HG03460 (cell line): ENCODE measurements around the gene MICB.
A peak's percentile ranks its signal among the peaks of the same experiment; 100 is the strongest.

Experiments used
- ATAC-seq: cut with Tn5 transposase; IDR thresholded peaks from one replicate; pipeline ENCODE4 v1.9.1; 2021; ENCODE audit not compliant: unreplicated experiment

Gene MICB

GRCh38 chr6:31559606-31559957 is 61.6 kb downstream of the MICB start:
- no peak for ATAC-seq

- peak; percentile 70 for ATAC-seq
These were observed 62.2 kb downstream of the MICB start for GRCh38 chr6:31559958-31560696.

- no peak for ATAC-seq
These were observed 62.7 kb downstream of the MICB start for GRCh38 chr6:31560697-31561058.
